ENCODE measurements around the gene ADIPOR2. TPM values are rescaled to one million over a fixed set of nuclear protein-coding genes. Genes with fewer than 3 reads are reported as not detected.
A peak's percentile ranks its signal among the peaks of the same experiment; 100 is the strongest.

ADIPOR2 gene
- total and polyA plus RNA-seq, 2 of the 4 experiments (the other 2 are of a cell fraction), result 20.0 to 24.9 TPM

DNA sequence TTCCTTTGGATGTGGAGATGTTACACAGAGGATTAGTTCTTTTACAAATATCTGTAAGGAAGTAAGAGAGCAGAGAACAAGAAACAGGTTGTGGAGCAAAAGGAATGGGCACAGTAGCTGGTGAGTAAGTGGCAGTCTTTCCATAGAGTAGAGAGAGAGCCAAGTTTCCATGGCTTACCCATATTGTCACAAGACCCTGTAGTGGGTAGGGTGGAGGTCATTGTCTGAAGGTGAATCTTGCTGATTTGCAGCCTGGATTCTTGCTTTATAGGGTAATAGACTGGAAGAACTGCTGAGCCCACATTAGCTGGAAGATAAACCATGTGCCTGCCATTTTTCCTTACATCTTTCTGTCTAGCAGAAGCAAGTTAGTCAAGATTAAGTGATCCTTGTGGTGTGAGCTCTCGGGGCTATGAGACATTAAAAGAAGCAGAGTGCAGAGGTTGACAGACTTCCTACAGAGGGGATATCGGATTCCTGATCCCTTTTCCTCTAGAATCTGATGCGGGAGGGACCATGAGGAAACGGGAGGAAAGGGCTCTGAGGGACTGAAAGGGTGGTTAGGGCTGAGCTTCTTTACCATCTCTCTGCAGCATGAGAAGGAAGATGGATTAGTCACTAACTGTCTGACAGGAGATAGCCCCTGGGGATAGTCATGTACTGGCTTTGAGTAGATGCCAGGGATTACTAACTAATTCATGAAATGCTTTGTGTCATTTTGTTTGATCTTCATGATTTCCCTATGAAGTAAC is 85.5 kb downstream of the ADIPOR2 start:
- Histone ChIP-seq H2BK15ac (ENCODE audit: low read depth, low read length) (0 out of 3 replicates have a peak overlapping the region, but pooled peaks have one; percentile 5), H3K36me3 (ENCODE audit: control insufficient read depth, insufficient read depth, low read length) (no peaks in the 10 kb centered on the region), H3K9me3 (ENCODE audit: control insufficient read depth, insufficient read depth, low read length) (no peaks in the 10 kb centered on the region), H2AK5ac (ENCODE audit: low read depth, low read length) (peak overlapping the region; percentile 59; the same call in 1 of the 2 replicates), H4K20me1 (ENCODE audit: insufficient read depth, low read length) (peaks cover 6% of the 10 kb centered on the region; the same call in 1 of the 2 replicates), H3K14ac (replicated peaks; ENCODE audit: low read depth, low read length) (peak overlapping the region; percentile 16; the same call in 1 of the 2 replicates), H2AFZ (replicated peaks; ENCODE audit: low read length, poor library complexity) (no peak overlapping the region), H4K8ac (ENCODE audit: low read depth in 2 of 2, low read length in 2 of 2) (no peak overlapping the region), H3K27me3 (ENCODE audit: control insufficient read depth, insufficient read depth, low read length) (no peaks in the 10 kb centered on the region), H4K5ac (ENCODE audit: low read depth, low read length) (no peak overlapping the region; the same call in 1 of the 2 replicates), H4K91ac (ENCODE audit: insufficient read depth, low read depth, low read length) (no peak overlapping the region; the same call in 1 of the 2 replicates), H3K23ac (ENCODE audit: low read depth, low read length) (peak overlapping the region; percentile 56; the same call in 1 of the 2 replicates), H3K4me3 (ENCODE audit: insufficient read depth, low read depth, low read length) (no peak overlapping the region), H3K4ac (ENCODE audit: low read depth, low read length) (peak overlapping the region; percentile 33), H3K9me1 (ENCODE audit: insufficient read depth, low read length) (peaks cover 11% of the 10 kb centered on the region), H2BK20ac (ENCODE audit: low read depth, low read length) (no peak overlapping the region), H3K79me1 (ENCODE audit: low read depth in 1 of 2, low read length in 2 of 2) (peaks cover 6 to 55% of the 10 kb centered on the region in 2 experiments; a peak in 3 of 4 replicates), H2BK120ac (ENCODE audit: low read depth, low read length) (peak overlapping the region; percentile 35), H3K27ac (ENCODE audit: insufficient read depth, low read length) (no peak overlapping the region), H3K18ac (ENCODE audit: low read depth, low read length) (peak overlapping the region; percentile 45; the same call in 1 of the 2 replicates), H2AK9ac (replicated peaks; ENCODE audit: low read depth, low read length, poor library complexity) (no peak overlapping the region), H3K56ac (ENCODE audit: extremely low read depth, insufficient read depth, low read length) (no peak overlapping the region), H3K4me1 (ENCODE audit: control insufficient read depth, insufficient read depth, low read length) (peaks cover 14% of the 10 kb centered on the region), H3K4me2 (ENCODE audit: low read depth, low read length) (peak overlapping the region; percentile 52; the same call in 1 of the 2 replicates), H2BK5ac (ENCODE audit: low read depth, low read length, poor library complexity, severe bottlenecking) (no peak overlapping the region), H3K9ac (ENCODE audit: low read depth, low read length) (no peak overlapping the region)
- in situ Hi-C loops (cut with MboI; ENCODE audit: low sequenced_read_pairs), result no loop called here
- dilution Hi-C loops (cut with HindIII; ENCODE audit: low sequenced_read_pairs, unreplicated experiment), result no loop called here
- 50% methylated on average over 1 of the region's 4 CpGs; no CpG with 5 or more reads in 1 of the 2 experiments for WGBS, 2 experiments (ENCODE audit: extremely low coverage in 2 of 2, insufficient read length in 1 of 2)
- 0 out of 2 replicates have a peak, but pooled peaks have one; percentile 10 for TF ChIP-seq CEBPB (IDR thresholded peaks at IDR 0.05; ENCODE audit: low read depth, low read length)
- TF ChIP-seq, protein P1, sequence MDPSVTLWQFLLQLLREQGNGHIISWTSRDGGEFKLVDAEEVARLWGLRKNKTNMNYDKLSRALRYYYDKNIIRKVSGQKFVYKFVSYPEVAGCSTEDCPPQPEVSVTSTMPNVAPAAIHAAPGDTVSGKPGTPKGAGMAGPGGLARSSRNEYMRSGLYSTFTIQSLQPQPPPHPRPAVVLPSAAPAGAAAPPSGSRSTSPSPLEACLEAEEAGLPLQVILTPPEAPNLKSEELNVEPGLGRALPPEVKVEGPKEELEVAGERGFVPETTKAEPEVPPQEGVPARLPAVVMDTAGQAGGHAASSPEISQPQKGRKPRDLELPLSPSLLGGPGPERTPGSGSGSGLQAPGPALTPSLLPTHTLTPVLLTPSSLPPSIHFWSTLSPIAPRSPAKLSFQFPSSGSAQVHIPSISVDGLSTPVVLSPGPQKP (IDR thresholded peaks at IDR 0.05; ENCODE audit: borderline replicate concordance, low read depth, low read length), result no peak
- ChIA-PET CTCF (interaction anchor here (0.6 to 1.3 kb wide), 2 partner anchors 15 to 24 kb away, joined by 3 to 4 read pairs; no protein-coding TSS in a partner anchor), POLR2A (ENCODE audit: unreplicated experiment) (no interaction called here)
- ATAC-seq (ENCODE audit: low read depth), result peak; percentile 41
- BruUV-seq (replicated peaks), result no TSS peak
- intact Hi-C loops (cut with micrococcal nuclease), result loop anchor here (5.0 kb wide), 1 partner anchor 44 kb away; no protein-coding TSS in a partner anchor
- peak; percentile 76 for DNase-seq
